Small intestine (tissue), 7 donors: ENCODE results near the gene FCRL4. TPM values are rescaled to one million over a fixed set of nuclear protein-coding genes. Genes with fewer than 3 reads are reported as not detected.
"Not testable (repeated sequence)": the region's sequence is repeated elsewhere in the genome, so short reads cannot be mapped to it uniquely, and the experiment has no call there.

Experiments
- DNase-seq, 2 donors: peaks; one replicate each; pipeline versions ENCODE4 v3.0.0 to v3.0.0-alpha.2; 2013
- FAIRE-seq: peaks from 2 replicates; lab custom pipeline; 2012; peaks lifted over from hg19 to GRCh38; lab: Jason Lieb, UNC
- H3K27ac ChIP-seq, 3 donors: one replicate each; pipeline ENCODE4 v1.5.1; 2013; ENCODE audit warnings: low read length in 2 of 3, mild to moderate bottlenecking in 2 of 3, control low read depth in 1 of 3, inconsistent platforms in 1 of 3, low read depth in 1 of 3, moderate library complexity in 1 of 3
- H3K27me3 ChIP-seq, 3 donors: one replicate each; pipeline ENCODE4 v1.6.1; 2013; ENCODE audit warnings: low read length in 3 of 3, inconsistent platforms in 1 of 3; ENCODE audit not compliant: control insufficient read depth in 3 of 3, insufficient read depth in 3 of 3
- H3K36me3 ChIP-seq, 3 donors: one replicate each; pipeline ENCODE4 v1.6.1; 2013; ENCODE audit warnings: low read length in 3 of 3, inconsistent platforms in 1 of 3, low read depth in 1 of 3, mild to moderate bottlenecking in 1 of 3, moderate library complexity in 1 of 3; ENCODE audit not compliant: control insufficient read depth in 3 of 3, insufficient read depth in 2 of 3
- H3K4me1 ChIP-seq, 3 donors: one replicate each; pipeline ENCODE4 v1.6.1; 2013; ENCODE audit warnings: low read length in 2 of 3, inconsistent platforms in 1 of 3, low read depth in 1 of 3, mild to moderate bottlenecking in 1 of 3, moderate library complexity in 1 of 3; ENCODE audit not compliant: control insufficient read depth in 3 of 3, insufficient read depth in 2 of 3
- H3K4me3 ChIP-seq, 3 donors: one replicate each; pipeline ENCODE4 v1.5.1; 2013; ENCODE audit warnings: low read length in 3 of 3, control low read depth in 1 of 3, inconsistent platforms in 1 of 3, low read depth in 1 of 3, mild to moderate bottlenecking in 1 of 3, moderate library complexity in 1 of 3
- H3K9me3 ChIP-seq, 2 donors: one replicate each; pipeline ENCODE4 v1.6.1; 2013; ENCODE audit warnings: low read depth in 1 of 2, low read length in 1 of 2; ENCODE audit not compliant: control insufficient read depth in 2 of 2, insufficient read depth in 1 of 2
- WGBS, 3 donors: extraction: QIAGEN DNeasy Blood & Tissue Kit; methylation state at CpG; one replicate each; pipeline ENCODE4 v1.1.7; 2013; 5-methylcytosine and 5-hydroxymethylcytosine counted together
- polyA plus RNA-seq, 4 donors: library from polyadenylated mRNA; stranded (reverse) in 3 of 4; unstranded in 1 of 4; fragments of 200-250 nt in 3 of 4; fragments of 120-200 nt in 1 of 4; gene quantifications; one replicate each; pipeline versions ENCODE4 v1.2.1 to v1.2.3, GENCODE V29; 2013
- donor health status: healthy with polysubstance abuse.
- donor health status: control.
- donor health status: control.
- donor health status: Bipolar disorder and iron deficiency.
- donor health status: healthy.

The FCRL4 gene
- polyA plus RNA-seq, 4 donors, result 0.09 to 0.21 TPM; not detected in 2

GRCh38 chr1:157577420-157577819 is 20.5 kb downstream of the FCRL4 start:
- Histone ChIP-seq H3K4me1 (no peaks in the 10 kb centered on the region), H3K4me3 (no peak overlapping the region), H3K9me3 (no peaks in the 10 kb centered on the region), H3K27me3 (peaks cover 0 to 3% (median 0%) of the 10 kb centered on the region in 3 donors), H3K36me3 (no peaks in the 10 kb centered on the region), H3K27ac (no peak overlapping the region)
- FAIRE-seq (no peak), DNase-seq (no peak)
- 86 to 87% (median 86%) methylated on average over 3 of the region's 3 CpGs for WGBS, 3 donors

- H3K36me3 ChIP-seq, result no peaks in the 10 kb centered on the region
- no peaks in the 10 kb centered on the region for H3K27me3 ChIP-seq
- H3K4me3 ChIP-seq, result no peak overlapping the region
- no peak overlapping the region for H3K27ac ChIP-seq
- WGBS, 3 donors, result 84 to 88% (median 87%) methylated on average over 2 of the region's 2 CpGs
- FAIRE-seq, result no peak
- no peaks in the 10 kb centered on the region for H3K4me1 ChIP-seq
- H3K9me3 ChIP-seq, result no peaks in the 10 kb centered on the region
- DNase-seq, result no peak
Measured at GRCh38 chr1:157575744-157576143, 22.1 kb downstream of the FCRL4 start.

GRCh38 chr1:157574836-157575235 is 23.0 kb downstream of the FCRL4 start:
- Histone ChIP-seq H3K36me3 (no peaks in the 10 kb centered on the region), H3K27ac (no peak overlapping the region), H3K27me3 (no peaks in the 10 kb centered on the region), H3K9me3 (no peaks in the 10 kb centered on the region), H3K4me3 (no peak overlapping the region), H3K4me1 (no peaks in the 10 kb centered on the region)
- FAIRE-seq (no peak), DNase-seq (no peak)
- WGBS, 3 donors, result 71 to 91% (median 72%) methylated on average over 1 of the region's 1 CpG

DNA sequence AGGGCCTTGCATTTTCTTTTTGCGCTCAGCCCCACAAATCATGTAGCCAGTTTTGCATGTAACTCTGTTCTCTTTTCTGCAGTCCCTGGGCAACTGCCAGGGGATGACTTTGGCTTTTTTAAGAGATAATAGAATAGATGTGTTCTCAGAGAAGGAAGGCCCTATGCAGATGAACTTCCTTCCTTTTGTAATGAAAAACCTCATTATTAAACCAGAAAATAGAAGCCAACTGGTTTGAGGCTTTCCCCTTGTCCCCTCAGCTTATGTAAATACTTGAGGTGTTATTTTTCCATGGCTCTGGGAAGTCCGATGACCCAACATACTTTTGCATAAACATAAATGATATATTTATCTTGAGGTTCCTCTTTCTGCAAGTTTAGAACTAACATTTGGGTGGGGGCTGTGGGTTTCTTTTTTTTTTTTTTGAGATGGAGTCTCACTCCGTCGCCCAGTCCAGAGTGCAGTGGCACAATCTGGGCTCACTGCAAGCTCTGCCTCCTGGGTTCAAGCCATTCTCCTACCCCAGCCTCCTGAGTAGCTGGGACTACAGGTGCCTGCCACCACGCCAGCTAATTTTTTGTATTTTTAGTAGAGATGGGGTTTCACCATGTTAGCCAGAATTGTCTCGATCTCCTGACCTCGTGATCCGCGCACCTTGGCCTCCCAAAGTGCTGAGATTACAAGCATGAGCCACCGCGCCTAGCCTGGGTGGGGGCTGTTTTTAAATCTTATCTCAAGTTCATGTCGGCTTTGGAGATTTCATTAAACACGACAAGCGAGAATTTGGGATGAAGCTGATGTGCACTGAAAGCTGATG is 31.2 kb downstream of the FCRL4 start:
- no peak overlapping the region for H3K4me3 ChIP-seq
- DNase-seq (no peak), FAIRE-seq (no peak)

DNA sequence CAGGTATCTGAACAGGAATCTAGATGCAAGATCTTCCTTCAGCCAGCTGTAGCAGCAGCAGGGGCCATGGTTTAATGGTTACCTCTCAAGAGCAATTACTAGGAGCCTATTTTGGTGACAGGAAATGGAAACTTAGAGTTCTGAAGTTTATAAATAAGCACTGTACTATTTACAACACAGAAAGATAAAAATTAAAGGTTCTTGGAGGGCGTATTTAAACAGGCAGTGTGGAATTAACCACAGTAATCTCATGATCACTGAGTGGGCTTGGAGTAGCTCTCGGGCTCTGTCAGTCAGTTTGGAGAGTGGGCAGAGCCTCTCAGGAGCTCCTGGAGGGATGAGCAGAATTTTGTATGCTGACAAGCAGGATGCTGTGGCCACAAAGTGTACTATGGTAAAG is 35.4 kb downstream of the FCRL4 start:
- Histone ChIP-seq H3K36me3 (no peaks in the 10 kb centered on the region), H3K9me3 (peaks cover 0 to 5% of the 10 kb centered on the region in 2 donors), H3K27me3 (no peaks in the 10 kb centered on the region), H3K27ac (no peak overlapping the region), H3K4me1 (no peaks in the 10 kb centered on the region), H3K4me3 (no peak overlapping the region)
- FAIRE-seq, result no peak
- WGBS, 3 donors, result 35 to 62% (median 57%) methylated on average over 2 of the region's 2 CpGs
- DNase-seq, result no peak

More for the DNA sequence above, 31.2 kb downstream of the FCRL4 start:
- no peaks in the 10 kb centered on the region for H3K27me3 ChIP-seq
- no peaks in the 10 kb centered on the region for H3K36me3 ChIP-seq
- H3K27ac ChIP-seq, result no peak overlapping the region
- H3K4me1 ChIP-seq, result no peaks in the 10 kb centered on the region
- H3K9me3 ChIP-seq, result no peaks in the 10 kb centered on the region
- 77 to 87% (median 79%) methylated on average over 14 of the region's 14 CpGs for WGBS, 3 donors

GRCh38 chr1:157558119-157558518 is 39.8 kb downstream of the FCRL4 start:
- FAIRE-seq (no peak), DNase-seq (no peak)
- Histone ChIP-seq H3K4me1 (no peaks in the 10 kb centered on the region), H3K27ac (no peak overlapping the region), H3K9me3 (peaks cover 0 to 5% of the 10 kb centered on the region in 2 donors), H3K4me3 (no peak overlapping the region), H3K36me3 (no peaks in the 10 kb centered on the region), H3K27me3 (no peaks in the 10 kb centered on the region)
- 66 to 88% (median 87%) methylated on average over 2 of the region's 2 CpGs for WGBS, 3 donors

GRCh38 chr1:157551694-157552693 is 45.9 kb downstream of the FCRL4 start, which contains the start of gene FCRL5:
Gene FCRL5, minus strand, starts transcription at chr1:157552515. Its CDS starts 153 bp downstream, at chr1:157552362.
- 73 to 83% (median 74%) methylated on average over 10 of the region's 10 CpGs for WGBS, 3 donors
- H3K27ac ChIP-seq, result no peak within 1 kb of the TSS
- no peak within 1 kb of the TSS for H3K4me3 ChIP-seq
- FAIRE-seq (no peak), DNase-seq (no peak)
- H3K27me3 ChIP-seq, result peaks cover 0 to 2% (median 0%) of the 10 kb centered on the region in 3 donors
- H3K4me1 ChIP-seq, result no peaks in the 10 kb centered on the region
- H3K36me3 ChIP-seq, result no peaks in the 10 kb centered on the region
- H3K9me3 ChIP-seq, result no peaks in the 10 kb centered on the region

DNA sequence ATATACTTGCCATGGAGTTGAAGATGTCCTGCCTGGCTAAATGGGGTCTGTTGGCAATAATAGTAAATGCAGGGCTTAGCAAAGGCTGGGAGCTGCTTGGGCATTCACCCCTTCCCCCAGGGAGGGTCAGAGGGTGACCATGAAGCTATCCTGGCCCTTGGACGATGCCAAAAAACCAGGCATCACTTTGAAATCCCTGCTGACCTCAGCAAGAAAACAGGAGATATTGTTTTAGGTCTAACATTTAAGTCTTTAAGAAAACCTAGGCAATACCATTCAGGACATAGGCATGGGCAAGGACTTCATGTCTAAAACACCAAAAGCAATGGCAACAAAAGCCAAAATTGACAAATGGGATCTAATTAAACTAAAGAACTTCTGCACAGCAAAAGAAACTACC is 49.8 kb downstream of the FCRL4 start:
- DNase-seq, H3K4me1 ChIP-seq, H3K27me3 ChIP-seq, H3K36me3 ChIP-seq, FAIRE-seq, H3K9me3 ChIP-seq, H3K27ac ChIP-seq, H3K4me3 ChIP-seq: not testable (repeated sequence)
- WGBS, 3 donors, result 81 to 100% (median 83%) methylated on average over 1 of the region's 1 CpG
